GM12878 (cell line): ENCODE data around the gene MRPL23.

Experiments used
- ATF3 ChIP-seq: IDR thresholded peaks from 2 replicates; pipeline ENCODE4 v1.6.1; 2011; ENCODE audit warnings: low read depth, mild to moderate bottlenecking, low read length, moderate library complexity, borderline replicate concordance; ENCODE audit errors: extremely low read depth
- JUNB ChIP-seq: IDR thresholded peaks from 2 replicates; pipeline ENCODE4 v1.6.1; 2016; ENCODE audit warnings: antibody characterized with exemption, mild to moderate bottlenecking
- JUND ChIP-seq: IDR thresholded peaks from 2 replicates; pipeline ENCODE4 v1.6.1; 2012; ENCODE audit warnings: low read depth, mild to moderate bottlenecking, low read length, improper control_type of control experiment, moderate library complexity

- TF ChIP-seq JUNB: no peak
- TF ChIP-seq JUND: no peak
- no peak for TF ChIP-seq ATF3
Measured at GRCh38 chr11:1928891-1929541, 18.1 kb upstream of the MRPL23 start.
